AG09319 (cell line): ENCODE data around the gene HAAO.

Source experiments
- DNase-seq: peaks from one replicate; pipeline ENCODE4 v3.0.0-alpha.2; 2010; ENCODE audit warnings: low read depth; ENCODE audit errors: extremely low read depth
- TF ChIP-seq, protein P1 (sequence below): IDR thresholded peaks from 2 replicates; pipeline ENCODE4 v1.5.1; 2011; ENCODE audit warnings: low read depth, mild to moderate bottlenecking, inconsistent platforms, low read length, moderate library complexity

The HAAO gene

GRCh38 chr2:42762155-42762554 is 30.2 kb downstream of the HAAO start:
- DNase-seq: no peak
- TF ChIP-seq, protein P1, sequence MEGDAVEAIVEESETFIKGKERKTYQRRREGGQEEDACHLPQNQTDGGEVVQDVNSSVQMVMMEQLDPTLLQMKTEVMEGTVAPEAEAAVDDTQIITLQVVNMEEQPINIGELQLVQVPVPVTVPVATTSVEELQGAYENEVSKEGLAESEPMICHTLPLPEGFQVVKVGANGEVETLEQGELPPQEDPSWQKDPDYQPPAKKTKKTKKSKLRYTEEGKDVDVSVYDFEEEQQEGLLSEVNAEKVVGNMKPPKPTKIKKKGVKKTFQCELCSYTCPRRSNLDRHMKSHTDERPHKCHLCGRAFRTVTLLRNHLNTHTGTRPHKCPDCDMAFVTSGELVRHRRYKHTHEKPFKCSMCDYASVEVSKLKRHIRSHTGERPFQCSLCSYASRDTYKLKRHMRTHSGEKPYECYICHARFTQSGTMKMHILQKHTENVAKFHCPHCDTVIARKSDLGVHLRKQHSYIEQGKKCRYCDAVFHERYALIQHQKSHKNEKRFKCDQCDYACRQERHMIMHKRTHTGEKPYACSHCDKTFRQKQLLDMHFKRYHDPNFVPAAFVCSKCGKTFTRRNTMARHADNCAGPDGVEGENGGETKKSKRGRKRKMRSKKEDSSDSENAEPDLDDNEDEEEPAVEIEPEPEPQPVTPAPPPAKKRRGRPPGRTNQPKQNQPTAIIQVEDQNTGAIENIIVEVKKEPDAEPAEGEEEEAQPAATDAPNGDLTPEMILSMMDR: no peak

DNA sequence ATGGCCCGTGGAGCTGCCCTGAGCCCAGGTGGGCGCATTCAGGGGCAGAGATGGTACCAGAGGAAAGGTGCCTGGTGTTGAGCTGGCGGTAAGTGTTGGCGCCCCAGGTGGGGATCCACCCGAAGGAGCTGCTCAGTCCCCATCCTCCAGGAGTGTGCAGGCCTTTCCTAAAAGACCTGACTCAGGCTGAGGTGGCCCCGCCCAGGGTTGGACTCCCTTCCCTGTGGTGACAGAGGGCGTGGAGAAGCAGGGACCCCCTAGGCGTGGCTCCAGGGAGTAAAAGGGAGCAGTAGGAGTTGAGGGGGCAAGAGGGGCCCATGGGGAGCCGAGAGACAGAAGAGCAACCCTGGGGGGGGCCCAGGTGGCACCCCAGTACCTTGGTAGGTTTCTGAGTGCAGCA is 30.8 kb downstream of the HAAO start:
- TF ChIP-seq, protein P1: no peak

GRCh38 chr2:42758751-42759150 is 33.6 kb downstream of the HAAO start:
- TF ChIP-seq, protein P1: no peak
- no peak for DNase-seq

More for the DNA sequence above, 30.8 kb downstream of the HAAO start:
- DNase-seq: no peak

DNA sequence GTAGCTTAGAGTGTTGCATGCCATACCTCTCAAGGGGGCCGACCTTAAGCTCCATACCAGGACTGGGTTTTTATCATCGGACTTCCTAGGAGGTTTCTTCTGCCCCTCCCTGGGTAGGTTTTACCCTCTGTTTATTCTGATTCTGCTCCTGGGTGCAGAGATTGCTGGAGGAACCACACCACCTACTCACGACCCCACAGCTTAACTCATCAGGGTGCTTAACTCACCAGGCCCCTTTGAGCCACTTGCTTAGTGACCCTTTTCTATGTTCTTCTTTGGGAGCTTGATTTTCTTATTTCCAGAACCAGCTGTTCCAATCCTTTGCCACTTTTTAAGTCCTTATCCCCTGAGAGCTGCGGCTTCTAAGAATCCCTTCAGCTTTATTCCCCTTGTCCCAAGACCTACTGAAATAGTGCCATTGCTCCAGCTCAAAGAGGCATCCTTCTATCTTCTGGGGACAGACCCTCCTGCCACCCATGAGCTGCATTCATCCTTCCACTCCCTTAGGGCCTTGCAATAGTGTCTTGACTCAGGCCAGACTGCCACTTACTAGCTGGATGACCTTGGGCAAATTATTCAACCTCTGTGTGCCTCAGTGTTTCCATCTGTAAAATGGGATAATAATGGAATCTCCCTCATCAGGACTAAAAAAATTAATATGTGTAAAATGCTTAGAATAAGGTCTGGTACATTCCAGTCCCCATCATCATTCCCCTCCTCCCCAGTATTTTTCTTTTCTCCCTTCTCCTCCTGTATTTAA is 34.2 kb downstream of the HAAO start:
- no peak for DNase-seq

DNA sequence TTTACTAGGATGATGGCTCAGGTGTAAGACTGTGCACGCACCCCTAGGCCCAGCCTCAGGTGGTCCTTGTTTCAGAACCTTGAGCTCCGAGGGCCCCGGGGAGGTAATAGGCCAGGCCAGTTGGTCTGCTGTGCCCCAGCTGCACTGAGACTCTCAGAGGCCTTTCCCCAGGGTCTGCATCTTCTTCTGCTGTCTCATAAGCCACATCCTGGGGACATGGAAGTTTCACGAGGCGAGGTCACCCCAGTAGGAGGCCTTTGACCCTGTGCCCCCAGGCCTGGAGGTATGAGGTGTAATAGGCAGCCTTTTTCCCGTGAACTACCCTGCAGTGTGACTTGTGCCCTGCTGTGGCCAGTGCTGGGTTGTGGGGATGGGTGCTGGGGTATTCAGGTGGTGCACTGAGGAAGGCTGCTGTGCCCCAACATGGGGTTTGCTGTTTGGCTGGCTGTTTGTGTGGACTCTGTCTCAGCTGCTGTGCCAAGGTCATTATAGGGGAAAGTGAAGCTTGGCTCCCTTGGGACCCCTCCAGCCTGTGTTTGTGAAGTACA is 35.3 kb downstream of the HAAO start:
- TF ChIP-seq, protein P1: no peak

More for the DNA sequence above, 34.2 kb downstream of the HAAO start:
- TF ChIP-seq, protein P1: no peak

GRCh38 chr2:42756150-42756775 is 36.1 kb downstream of the HAAO start:
- TF ChIP-seq, protein P1: no peak
- no peak for DNase-seq

More for the DNA sequence above, 35.3 kb downstream of the HAAO start:
- DNase-seq: no peak

- TF ChIP-seq, protein P1: no peak
- DNase-seq: peak; percentile 18
These were observed 37.0 kb downstream of the HAAO start for GRCh38 chr2:42755191-42755880.
